SK-N-SH treated with all-trans-retinoic acid at 6 μM for 48 hours (cell line): Measurements from ENCODE around the gene LBH.

Experiments
- ATAC-seq: fragments of 200-7000 bp; cut with Tn5 transposase; 3 replicates; pipeline ENCODE4 v1.9.1; 2020; ENCODE audit warnings: mild to moderate bottlenecking, moderate library complexity
- ARNTL ChIP-seq: fragments of 450-650 bp; formaldehyde crosslinking; IDR thresholded peaks from 2 replicates; pipeline ENCODE4 v1.5.0; 2020; ENCODE audit warnings: low read depth, mild to moderate bottlenecking, moderate library complexity, borderline replicate concordance
- CSDC2 ChIP-seq: fragments of 250-450 bp; sonication (Bioruptor Pico); IDR thresholded peaks from 2 replicates; pipeline ENCODE4 v1.5.0; 2020; ENCODE audit warnings: mild to moderate bottlenecking, moderate library complexity
- GLIS3 ChIP-seq: fragments of 250-450 bp; sonication (Bioruptor Pico); IDR thresholded peaks from 2 replicates; pipeline ENCODE4 v1.5.0; 2020; ENCODE audit warnings: mild to moderate bottlenecking, moderate library complexity
- ISL1 ChIP-seq: fragments of 250-450 bp; sonication (Bioruptor Pico); IDR thresholded peaks from 2 replicates; pipeline ENCODE4 v2.1.2; 2022; ENCODE audit warnings: mild to moderate bottlenecking, moderate library complexity
- OSR1 ChIP-seq: fragments of 250-450 bp; sonication (Bioruptor Pico); IDR thresholded peaks from 2 replicates; pipeline ENCODE4 v1.8.0; 2022; ENCODE audit warnings: moderate library complexity, mild to moderate bottlenecking, inconsistent platforms
- RARB ChIP-seq: fragments of 250-450 bp; sonication (Bioruptor Pico); IDR thresholded peaks from 2 replicates; pipeline ENCODE4 v1.8.0; 2021; ENCODE audit warnings: mild to moderate bottlenecking, moderate library complexity
- SNAI2 ChIP-seq: fragments of 250-450 bp; sonication (Bioruptor Pico); IDR thresholded peaks from 2 replicates; pipeline ENCODE4 v1.5.0; 2020; ENCODE audit warnings: mild to moderate bottlenecking, moderate library complexity
- TCF4 ChIP-seq: fragments of 250-450 bp; sonication (Bioruptor Pico); IDR thresholded peaks from 2 replicates; pipeline ENCODE4 v1.8.0; 2021; ENCODE audit warnings: mild to moderate bottlenecking, moderate library complexity, borderline replicate concordance
- ZC3H10 ChIP-seq: fragments of 250-450 bp; sonication (Bioruptor Pico); IDR thresholded peaks from 2 replicates; pipeline ENCODE4 v1.5.1; 2021; ENCODE audit warnings: mild to moderate bottlenecking, moderate library complexity
- ZFP30 ChIP-seq: fragments of 450-650 bp; formaldehyde crosslinking; IDR thresholded peaks from 2 replicates; pipeline ENCODE4 v1.5.0; 2022; ENCODE audit warnings: mild to moderate bottlenecking, moderate library complexity
- ZNF565 ChIP-seq: fragments of 450-650 bp; formaldehyde crosslinking; conservative IDR thresholded peaks from 2 replicates; pipeline ENCODE4 v1.5.0; 2020; ENCODE audit warnings: low read depth, mild to moderate bottlenecking, moderate library complexity
- ZNF8 ChIP-seq: fragments of 450-650 bp; formaldehyde crosslinking; IDR thresholded peaks from 2 replicates; pipeline ENCODE4 v1.5.0; 2020; ENCODE audit warnings: mild to moderate bottlenecking, moderate library complexity
- TF ChIP-seq, protein P1 (sequence below): fragments of 250-450 bp; sonication (Bioruptor Pico); IDR thresholded peaks from 2 replicates; pipeline ENCODE4 v1.5.0; 2020; ENCODE audit warnings: mild to moderate bottlenecking, moderate library complexity
- TF ChIP-seq, protein P2 (sequence below): fragments of 250-450 bp; sonication (Bioruptor Pico); IDR thresholded peaks from 2 replicates; pipeline ENCODE4 v1.8.0; 2021; ENCODE audit warnings: low read depth, mild to moderate bottlenecking, moderate library complexity, borderline replicate concordance
- TF ChIP-seq, protein P3 (sequence below): fragments of 250-450 bp; sonication (Bioruptor Pico); IDR thresholded peaks from 2 replicates; pipeline ENCODE4 v1.5.1; 2020; ENCODE audit warnings: low read depth, mild to moderate bottlenecking, moderate library complexity
- TF ChIP-seq, protein P4 (sequence below): fragments of 250-450 bp; sonication (Bioruptor Pico); IDR thresholded peaks from 2 replicates; pipeline ENCODE4 v1.8.0; 2020; ENCODE audit warnings: mild to moderate bottlenecking, moderate library complexity, borderline replicate concordance

The LBH gene

DNA sequence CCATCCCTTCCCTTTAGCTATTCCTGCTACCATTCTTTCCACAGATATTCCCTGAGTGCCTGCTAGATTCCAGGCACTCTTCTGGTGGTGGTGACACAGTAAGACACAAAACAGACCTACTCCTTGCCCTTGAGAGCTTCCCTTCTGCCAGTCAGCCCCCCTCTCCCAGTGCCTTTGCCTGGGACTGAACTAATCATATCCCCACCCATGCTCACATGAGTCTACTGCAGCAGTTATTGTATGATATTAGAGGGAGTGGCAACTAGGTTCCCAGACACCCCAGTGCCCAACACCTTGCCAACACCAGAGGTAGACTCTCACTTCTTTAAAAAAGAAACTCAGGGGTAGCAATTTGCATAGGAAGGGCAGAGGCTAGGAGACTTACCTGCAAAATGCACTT lies 7.2 kb upstream of the LBH start:
- no peak for ATAC-seq
- TF ChIP-seq GLIS3 (CRISPR knock-in tag) = no peak
- no peak for TF ChIP-seq ARNTL (CRISPR knock-in tag)
- TF ChIP-seq OSR1 (CRISPR knock-in tag) = no peak
- TF ChIP-seq RARB (CRISPR knock-in tag) = no peak
- TF ChIP-seq ISL1 = peak; percentile 44
- no peak for TF ChIP-seq SNAI2 (CRISPR knock-in tag)
- TF ChIP-seq CSDC2 (CRISPR knock-in tag) = no peak

DNA sequence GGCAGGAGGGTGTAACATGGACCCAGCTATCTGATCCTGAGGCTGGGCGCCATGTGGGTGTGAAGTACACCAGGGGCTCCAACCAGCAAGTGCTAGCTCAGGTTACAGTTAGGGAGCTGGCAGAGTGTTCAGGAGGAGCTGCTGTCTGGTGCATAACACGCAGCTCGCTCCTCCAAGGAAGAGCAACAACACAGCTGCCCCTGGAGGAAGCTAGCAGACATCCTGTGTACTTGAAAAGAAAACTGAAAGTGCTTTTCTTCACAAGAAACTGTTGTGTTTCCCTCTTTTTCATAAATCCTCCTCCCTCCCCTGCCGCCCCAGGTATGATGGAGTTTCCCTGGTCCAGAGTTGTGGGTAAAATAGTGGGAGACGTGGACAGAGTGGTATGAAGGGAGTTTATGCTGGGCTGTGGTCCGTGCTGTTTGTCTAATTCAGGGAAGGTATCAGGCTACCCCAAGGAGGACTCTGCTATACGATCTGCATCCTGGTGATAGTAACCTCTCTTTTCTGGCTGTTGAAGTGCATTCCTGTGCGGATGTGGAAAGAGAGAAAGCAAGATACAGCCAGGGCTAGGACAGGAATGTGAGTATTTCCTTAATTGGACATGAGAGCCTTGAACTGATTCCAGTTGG lies 6.1 kb upstream of the LBH start:
- peak; percentile 92 for ATAC-seq
- TF ChIP-seq TCF4 (CRISPR knock-in tag) (no peak), ISL1 (peak; percentile 54)

DNA sequence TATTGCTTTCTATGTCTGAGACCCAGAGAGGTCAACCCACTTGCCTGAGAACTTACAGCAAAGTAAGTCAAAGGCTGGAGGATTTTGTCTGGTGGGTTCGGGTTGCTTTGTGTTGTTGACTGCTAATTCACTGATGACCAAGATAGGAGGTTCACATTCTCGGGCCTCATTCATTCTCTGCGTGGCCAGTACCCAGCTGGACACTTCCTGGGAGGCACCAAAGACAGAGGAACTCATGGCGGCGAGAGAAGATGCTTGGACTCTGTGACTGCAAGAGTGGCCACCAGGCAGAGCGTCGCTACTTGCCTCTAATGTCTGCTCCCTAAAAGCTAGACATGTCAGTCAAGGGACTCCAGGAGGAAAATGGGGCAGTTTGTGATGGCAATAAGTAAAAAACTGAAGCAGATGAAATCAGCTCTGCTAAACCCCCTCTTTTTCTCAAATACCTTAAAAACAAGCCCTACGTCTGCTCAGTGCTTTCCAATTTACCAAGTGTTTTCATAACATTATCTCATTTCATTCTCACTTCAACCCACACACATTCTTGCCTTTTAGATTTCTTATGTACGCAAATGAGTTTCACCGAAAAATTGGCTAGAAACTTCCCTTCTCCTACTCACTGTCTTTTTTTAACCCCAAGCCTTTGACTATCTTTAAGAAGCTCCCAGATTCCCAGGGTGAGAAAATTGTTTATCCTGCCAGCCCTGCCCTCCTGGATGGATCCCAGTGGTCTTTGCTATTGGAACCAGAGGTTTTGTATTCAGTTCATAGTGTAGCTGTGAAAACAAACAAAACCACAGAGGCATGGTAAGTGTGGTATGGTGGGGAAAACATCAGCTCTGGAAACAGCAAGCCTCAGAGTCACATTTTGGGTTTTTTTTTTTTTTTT lies 4.9 kb upstream of the LBH start:
- TF ChIP-seq TCF4 (CRISPR knock-in tag) (no peak), ZC3H10 (no peak), CSDC2 (CRISPR knock-in tag) (no peak)
- TF ChIP-seq, protein P1, sequence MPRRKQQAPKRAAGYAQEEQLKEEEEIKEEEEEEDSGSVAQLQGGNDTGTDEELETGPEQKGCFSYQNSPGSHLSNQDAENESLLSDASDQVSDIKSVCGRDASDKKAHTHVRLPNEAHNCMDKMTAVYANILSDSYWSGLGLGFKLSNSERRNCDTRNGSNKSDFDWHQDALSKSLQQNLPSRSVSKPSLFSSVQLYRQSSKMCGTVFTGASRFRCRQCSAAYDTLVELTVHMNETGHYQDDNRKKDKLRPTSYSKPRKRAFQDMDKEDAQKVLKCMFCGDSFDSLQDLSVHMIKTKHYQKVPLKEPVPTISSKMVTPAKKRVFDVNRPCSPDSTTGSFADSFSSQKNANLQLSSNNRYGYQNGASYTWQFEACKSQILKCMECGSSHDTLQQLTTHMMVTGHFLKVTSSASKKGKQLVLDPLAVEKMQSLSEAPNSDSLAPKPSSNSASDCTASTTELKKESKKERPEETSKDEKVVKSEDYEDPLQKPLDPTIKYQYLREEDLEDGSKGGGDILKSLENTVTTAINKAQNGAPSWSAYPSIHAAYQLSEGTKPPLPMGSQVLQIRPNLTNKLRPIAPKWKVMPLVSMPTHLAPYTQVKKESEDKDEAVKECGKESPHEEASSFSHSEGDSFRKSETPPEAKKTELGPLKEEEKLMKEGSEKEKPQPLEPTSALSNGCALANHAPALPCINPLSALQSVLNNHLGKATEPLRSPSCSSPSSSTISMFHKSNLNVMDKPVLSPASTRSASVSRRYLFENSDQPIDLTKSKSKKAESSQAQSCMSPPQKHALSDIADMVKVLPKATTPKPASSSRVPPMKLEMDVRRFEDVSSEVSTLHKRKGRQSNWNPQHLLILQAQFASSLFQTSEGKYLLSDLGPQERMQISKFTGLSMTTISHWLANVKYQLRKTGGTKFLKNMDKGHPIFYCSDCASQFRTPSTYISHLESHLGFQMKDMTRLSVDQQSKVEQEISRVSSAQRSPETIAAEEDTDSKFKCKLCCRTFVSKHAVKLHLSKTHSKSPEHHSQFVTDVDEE = no peak
- TF ChIP-seq, protein P2, sequence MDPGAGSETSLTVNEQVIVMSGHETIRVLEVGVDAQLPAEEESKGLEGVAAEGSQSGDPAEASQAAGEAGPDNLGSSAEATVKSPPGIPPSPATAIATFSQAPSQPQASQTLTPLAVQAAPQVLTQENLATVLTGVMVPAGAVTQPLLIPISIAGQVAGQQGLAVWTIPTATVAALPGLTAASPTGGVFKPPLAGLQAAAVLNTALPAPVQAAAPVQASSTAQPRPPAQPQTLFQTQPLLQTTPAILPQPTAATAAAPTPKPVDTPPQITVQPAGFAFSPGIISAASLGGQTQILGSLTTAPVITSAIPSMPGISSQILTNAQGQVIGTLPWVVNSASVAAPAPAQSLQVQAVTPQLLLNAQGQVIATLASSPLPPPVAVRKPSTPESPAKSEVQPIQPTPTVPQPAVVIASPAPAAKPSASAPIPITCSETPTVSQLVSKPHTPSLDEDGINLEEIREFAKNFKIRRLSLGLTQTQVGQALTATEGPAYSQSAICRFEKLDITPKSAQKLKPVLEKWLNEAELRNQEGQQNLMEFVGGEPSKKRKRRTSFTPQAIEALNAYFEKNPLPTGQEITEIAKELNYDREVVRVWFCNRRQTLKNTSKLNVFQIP (CRISPR knock-in tag) = no peak
- TF ChIP-seq, all 23 proteins: peak for 0
- no peak for ATAC-seq

DNA sequence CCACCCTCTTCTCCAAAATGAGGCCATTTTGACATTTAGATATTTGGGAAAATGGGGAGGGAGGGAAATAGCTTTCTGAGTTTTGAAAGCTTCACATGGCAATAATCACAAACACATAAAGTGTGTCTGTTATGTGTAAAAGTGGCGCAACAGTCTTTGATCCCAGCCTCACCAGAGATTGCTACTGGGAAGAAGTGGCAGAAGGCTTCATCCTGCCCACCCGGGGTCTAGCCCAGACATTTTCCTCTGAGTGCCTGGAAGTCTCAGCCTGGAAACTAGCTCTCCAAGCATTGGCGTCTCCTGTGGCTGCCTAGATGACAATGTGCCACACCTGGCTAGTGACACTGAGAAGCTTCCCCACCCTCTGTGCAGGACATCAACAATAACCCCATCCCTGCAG lies 1.7 kb upstream of the LBH start:
- ATAC-seq = no peak
- TF ChIP-seq, protein P3, sequence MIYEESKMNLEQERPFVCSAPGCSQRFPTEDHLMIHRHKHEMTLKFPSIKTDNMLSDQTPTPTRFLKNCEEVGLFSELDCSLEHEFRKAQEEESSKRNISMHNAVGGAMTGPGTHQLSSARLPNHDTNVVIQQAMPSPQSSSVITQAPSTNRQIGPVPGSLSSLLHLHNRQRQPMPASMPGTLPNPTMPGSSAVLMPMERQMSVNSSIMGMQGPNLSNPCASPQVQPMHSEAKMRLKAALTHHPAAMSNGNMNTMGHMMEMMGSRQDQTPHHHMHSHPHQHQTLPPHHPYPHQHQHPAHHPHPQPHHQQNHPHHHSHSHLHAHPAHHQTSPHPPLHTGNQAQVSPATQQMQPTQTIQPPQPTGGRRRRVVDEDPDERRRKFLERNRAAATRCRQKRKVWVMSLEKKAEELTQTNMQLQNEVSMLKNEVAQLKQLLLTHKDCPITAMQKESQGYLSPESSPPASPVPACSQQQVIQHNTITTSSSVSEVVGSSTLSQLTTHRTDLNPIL (CRISPR knock-in tag) = no peak
- TF ChIP-seq ZFP30 (CRISPR knock-in tag) = no peak
- no peak for TF ChIP-seq ISL1

DNA sequence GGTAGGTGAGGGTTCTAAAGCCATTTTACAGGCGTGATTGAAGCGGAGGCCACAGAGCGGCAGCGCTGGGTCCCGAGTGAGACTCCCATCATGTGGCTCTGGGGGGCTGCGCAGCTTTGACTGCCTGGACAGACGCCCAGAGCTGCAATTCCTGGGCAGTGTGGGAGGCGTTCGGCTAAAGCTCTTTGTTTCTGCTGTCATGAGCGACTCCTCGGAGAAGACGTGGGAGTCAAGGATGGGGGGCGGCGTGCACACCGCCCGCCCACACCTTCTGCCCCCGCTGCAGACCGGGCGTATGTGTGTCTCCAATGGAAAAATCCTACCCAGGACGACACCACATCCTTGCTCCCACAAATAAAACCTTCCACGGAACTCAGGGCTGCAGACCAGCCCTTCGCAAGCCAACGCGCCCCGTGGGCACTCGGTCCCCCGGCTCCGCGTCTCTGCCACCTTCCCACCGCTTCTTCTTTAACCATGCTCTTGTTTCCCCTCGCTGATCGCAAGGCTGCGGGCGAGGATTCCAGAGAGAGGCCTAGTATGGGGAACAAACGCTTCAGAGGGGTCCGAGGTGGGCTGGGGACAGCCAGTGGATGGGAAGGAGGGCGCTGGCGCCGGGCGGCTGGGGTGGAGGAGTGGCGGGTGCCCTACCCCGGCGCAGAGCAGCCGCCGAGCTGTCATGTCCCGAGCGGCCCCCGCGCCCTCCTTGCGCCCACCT lies 680 bp upstream of the LBH start:
- ATAC-seq = peak; percentile 41
- TF ChIP-seq ZNF565 (CRISPR knock-in tag) = no peak
- TF ChIP-seq ZNF8 (CRISPR knock-in tag) = 0 out of 2 replicates have a peak, but pooled peaks have one; percentile 26
- TF ChIP-seq, protein P4, sequence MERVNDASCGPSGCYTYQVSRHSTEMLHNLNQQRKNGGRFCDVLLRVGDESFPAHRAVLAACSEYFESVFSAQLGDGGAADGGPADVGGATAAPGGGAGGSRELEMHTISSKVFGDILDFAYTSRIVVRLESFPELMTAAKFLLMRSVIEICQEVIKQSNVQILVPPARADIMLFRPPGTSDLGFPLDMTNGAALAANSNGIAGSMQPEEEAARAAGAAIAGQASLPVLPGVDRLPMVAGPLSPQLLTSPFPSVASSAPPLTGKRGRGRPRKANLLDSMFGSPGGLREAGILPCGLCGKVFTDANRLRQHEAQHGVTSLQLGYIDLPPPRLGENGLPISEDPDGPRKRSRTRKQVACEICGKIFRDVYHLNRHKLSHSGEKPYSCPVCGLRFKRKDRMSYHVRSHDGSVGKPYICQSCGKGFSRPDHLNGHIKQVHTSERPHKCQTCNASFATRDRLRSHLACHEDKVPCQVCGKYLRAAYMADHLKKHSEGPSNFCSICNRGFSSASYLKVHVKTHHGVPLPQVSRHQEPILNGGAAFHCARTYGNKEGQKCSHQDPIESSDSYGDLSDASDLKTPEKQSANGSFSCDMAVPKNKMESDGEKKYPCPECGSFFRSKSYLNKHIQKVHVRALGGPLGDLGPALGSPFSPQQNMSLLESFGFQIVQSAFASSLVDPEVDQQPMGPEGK (CRISPR knock-in tag) = 0 out of 2 replicates have a peak, but pooled peaks have one; percentile 22
- TF ChIP-seq, all 23 proteins: peak for 2
